Spleen (tissue), 7 donors: ENCODE results near the gene PLA1A.

Source experiments
- CTCF ChIP-seq, 11 experiments: fragments of 200-600 bp in 7 of 11; fragments of 450-650 bp in 4 of 11; sonication (generic) in 4 of 11; IDR thresholded peaks in 8 of 11; conservative IDR thresholded peaks in 3 of 11; 1 replicate in 7 of 11; 2 replicates in 4 of 11; pipeline versions ENCODE4 v1.4.0 to v1.8.0; 2016 to 2021; ENCODE audit warnings: antibody characterized with exemption in 11 of 11, inconsistent platforms in 4 of 11, mild to moderate bottlenecking in 1 of 11
- POLR2A ChIP-seq, 3 donors: fragments of 450-650 bp; IDR thresholded peaks; one replicate each; pipeline ENCODE4 v1.5.1; 2017; ENCODE audit warnings: antibody characterized with exemption in 3 of 3, mild to moderate bottlenecking in 1 of 3
- POLR2AphosphoS5 ChIP-seq, 3 donors: sonication (generic); formaldehyde crosslinking; IDR thresholded peaks; one replicate each; pipeline ENCODE4 v1.5.1; 2017; ENCODE audit warnings: antibody characterized with exemption in 3 of 3
- donor health status: DM: no; HTN: no; CAD: no; lungs with moderate emphysema.
- donor health status: DM: no; HTN: no; CAD: no.
- donor health status: DM: no; HTN: no; CAD: no.

DNA sequence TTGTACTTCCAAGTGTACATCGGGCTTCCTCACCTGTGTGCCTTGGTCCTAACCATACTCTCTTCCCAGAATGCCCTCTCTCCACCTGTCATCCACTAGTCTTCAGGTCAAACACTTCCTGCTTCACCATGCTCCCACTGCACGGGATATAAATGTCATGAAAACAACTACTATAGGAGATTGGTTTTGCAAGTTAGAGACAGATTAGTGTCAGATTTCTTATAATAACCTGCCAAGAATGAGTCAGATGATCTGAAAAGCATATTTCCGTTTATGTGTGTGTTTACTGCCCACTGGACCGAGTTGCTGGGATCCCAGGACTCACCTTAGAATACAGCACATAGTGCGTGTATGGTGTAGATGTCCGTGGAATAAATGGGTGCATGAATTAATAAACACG is 21.4 kb downstream of the PLA1A start:
- TF ChIP-seq CTCF (IDR thresholded peaks at IDR 0.05 in 8 of 11, conservative IDR thresholded peaks at IDR 0.05 in 3 of 11) (no peak), POLR2AphosphoS5 (IDR thresholded peaks at IDR 0.05) (no peak), POLR2A (IDR thresholded peaks at IDR 0.05) (no peak)
